ENCODE results near the gene CACNB4.
"Not testable (repeated sequence)": the region's sequence is repeated elsewhere in the genome, so short reads cannot be mapped to it uniquely, and the experiment has no call there.

CACNB4 gene

DNA sequence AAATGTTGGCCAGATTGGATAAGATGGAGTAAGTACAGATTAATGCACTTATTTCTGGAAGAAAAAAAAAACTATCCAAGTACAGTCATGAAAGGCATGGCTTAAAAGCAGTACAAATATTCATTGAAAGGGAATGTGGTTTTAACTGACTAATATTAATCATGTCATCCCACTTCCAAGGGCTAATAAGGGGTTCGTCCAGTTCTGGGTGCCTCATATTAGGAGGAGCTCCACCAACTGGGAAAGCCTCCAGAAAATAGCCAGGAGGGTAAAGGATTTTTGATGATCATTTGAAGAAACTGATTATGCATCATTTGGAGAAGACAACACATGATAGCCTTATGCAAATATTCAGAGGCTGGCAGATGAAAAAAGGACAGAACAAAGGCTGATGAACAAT is 155.4 kb downstream of the CACNB4 start:
- no peak for DNase-seq (ENCODE audit: low read depth)

- DNase-seq (ENCODE audit: low read depth), result not testable (repeated sequence)
Measured at GRCh38 chr2:151942540-151943205, 156.2 kb downstream of the CACNB4 start.

DNA sequence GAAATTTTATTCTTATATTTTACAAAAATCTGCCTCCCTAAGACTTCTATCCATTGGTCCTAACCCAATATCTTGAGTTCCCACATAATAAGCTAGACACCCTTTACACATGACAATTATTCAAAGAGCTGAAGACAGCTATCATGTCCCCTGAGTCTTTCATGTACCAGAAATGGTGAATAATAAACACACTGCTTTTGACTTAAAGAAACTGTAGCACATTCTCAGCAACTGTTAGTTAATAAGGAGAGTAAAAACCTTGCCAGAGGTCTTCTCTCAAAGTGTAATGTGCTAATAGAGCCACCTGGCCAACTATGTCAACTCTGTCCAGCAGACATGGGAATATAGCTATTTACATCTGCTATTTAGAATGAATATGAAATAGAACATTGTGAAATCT is 160.9 kb downstream of the CACNB4 start:
- DNase-seq (ENCODE audit: low read depth), result no peak

DNA sequence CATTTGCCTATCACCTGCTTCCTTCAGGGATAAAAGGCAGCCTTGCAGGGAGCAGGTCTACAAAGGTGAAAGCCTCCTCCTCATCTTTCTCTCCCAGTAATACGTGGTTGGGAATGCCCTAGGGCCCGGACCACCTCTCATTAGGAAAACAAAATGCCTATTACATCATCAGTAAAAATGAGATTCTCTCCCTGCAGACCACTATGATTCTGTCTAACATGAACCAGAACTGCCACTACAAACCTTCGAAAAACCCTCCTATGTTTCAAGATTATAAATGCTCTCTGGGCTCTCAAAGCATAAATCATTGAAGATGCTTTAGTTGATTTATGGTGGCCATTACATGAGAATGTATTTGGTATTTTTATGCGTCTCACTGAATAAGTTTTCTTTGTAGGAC is 162.2 kb downstream of the CACNB4 start:
- no peak for DNase-seq (ENCODE audit: low read depth)

GRCh38 chr2:151933266-151933804 is 165.5 kb downstream of the CACNB4 start:
- DNase-seq (ENCODE audit: low read depth), result no peak

DNA sequence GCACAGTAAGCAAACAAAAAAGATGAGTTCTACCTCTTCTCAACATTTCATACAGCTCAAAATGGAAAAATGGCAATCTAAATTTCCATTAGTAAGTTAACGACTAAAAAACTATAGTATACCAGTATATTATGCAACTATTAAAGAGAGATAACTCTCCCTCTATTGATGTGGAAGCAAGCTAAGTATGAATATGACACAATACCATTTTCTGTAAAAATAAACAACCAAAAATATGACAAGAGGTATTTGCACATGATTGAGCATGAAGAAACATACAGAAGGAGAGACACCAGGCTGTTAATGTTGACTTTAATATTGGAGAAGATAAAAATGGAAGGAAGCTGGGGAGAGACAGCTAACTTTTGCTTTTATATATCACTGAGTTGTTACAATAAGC is 167.1 kb downstream of the CACNB4 start:
- no peak for DNase-seq (ENCODE audit: low read depth)

DNA sequence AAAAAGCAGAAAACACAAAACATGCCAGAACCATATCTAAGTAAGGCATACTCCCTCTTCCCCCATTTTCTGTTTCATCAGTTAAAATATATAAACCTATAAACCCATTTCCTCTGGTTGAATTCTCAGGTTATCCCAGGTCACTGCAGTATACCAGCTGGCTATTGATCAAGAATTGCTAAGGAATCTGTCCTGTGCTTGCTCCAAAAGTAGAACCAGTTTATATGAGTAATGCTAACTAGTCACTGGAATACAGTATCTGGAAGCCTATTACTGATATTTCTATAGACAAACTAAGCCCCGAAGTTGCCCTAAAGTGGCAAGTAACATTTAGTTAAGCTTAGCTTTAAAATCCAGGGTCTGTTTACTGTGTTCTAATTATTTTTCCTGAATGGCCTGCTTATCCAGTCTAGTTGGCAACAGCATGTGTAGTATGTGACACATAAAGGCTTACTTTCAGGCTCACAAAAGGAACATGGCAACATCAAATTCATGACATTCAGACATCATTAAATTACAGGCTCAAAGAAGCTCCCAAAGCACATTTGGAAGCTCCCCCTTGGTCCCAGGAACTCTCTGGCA is 167.7 kb downstream of the CACNB4 start:
- DNase-seq (ENCODE audit: low read depth), result no peak

DNA sequence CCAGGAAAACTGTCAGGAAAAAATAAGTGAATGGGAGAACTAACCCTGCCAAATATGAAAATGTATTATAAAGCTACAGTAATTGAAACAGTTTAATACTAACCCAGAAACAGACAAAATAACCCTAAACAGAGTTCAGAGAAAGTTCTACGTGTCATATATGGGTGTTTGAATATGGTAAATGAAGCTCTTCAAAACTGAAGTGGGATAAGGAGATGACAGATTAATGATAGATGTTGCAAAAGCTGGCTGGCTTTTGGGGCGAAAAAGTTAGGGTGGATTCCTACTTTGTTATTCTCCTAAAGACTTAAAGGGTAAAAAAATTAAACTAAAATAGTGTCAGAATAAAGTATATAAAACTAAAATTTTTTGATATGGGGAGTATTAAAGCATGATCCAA is 168.8 kb downstream of the CACNB4 start:
- no peak for DNase-seq (ENCODE audit: low read depth)

- DNase-seq (ENCODE audit: low read depth), result no peak
Measured at GRCh38 chr2:151928380-151928779, 170.5 kb downstream of the CACNB4 start.

GRCh38 chr2:151927501-151928221 is 171.2 kb downstream of the CACNB4 start:
- DNase-seq (ENCODE audit: low read depth), result no peak

GRCh38 chr2:151922845-151923666 is 175.8 kb downstream of the CACNB4 start:
- no peak for DNase-seq (ENCODE audit: low read depth)

DNA sequence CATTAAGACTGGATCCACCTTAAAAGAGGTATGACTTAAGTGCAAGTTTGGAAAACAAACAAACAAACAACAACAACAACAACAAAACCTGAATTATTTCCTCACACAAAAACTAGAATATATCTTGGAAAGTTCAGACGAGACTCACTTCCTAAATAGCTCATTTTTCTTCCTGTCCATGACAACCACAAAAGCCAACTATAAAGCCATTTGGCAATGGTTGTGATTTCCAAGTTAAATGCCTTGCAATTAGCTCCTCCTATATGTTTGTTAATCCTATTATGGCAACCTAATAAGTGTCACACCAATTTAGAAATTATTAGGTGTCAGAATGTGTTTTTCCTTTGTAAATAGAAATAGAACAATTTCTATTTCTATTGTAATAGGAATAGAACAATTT is 179.1 kb downstream of the CACNB4 start:
- DNase-seq (ENCODE audit: low read depth), result no peak

GRCh38 chr2:151918308-151918707 is 180.5 kb downstream of the CACNB4 start:
- no peak for DNase-seq (ENCODE audit: low read depth)

DNA sequence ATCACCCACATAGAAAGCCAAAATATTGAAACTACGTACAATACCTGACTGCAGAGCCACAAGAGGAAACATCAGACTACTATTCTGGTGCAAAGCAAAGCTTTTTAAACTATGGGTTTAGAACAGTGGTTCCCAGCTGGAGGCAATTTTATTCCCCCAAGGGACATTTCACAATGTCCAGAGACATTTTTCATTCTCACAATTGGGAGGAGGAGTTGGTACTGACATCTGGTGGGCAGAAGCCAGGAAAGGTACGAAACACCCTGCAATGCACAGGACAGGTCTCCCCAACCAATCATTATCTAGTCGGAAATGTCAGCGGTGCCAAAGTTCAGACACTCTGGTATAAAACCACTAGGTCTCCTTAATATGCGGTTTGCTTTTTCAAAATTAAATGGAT is 182.2 kb downstream of the CACNB4 start:
- DNase-seq (ENCODE audit: low read depth), result no peak

GRCh38 chr2:151915629-151916025 is 183.2 kb downstream of the CACNB4 start:
- not testable (repeated sequence) for DNase-seq (ENCODE audit: low read depth)

DNA sequence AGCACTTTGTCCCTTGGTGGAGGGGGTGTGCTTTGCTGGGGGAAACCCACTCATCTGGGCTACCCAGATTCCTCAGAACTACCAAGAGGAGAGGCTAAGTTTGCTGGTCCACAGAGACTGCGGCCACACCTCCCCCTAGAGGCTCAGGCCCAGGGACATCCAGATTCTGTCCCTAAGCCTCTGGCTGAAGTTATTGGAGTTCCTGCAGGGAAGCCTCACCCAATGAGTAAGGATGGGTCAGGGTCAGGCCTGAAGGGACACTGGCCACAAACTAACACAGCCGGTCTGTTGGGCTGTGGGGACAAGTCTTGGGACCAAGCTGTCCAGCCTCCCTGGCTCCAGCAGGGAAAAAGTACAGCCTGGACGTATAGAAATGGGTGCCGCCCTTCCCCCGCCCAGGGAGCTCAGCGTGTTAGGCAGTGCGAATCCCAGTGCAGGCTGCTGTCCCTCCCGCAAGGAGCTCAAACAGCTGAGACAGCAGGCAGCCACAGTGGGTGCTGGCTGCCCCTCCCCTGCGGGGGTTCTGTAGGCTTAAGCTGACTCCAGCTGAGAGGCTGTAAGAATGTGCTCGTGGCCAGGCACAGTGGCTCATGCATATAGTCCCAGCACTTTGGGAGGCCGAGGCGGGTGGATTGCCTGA is 183.7 kb downstream of the CACNB4 start:
- DNase-seq (ENCODE audit: low read depth), result no peak

GRCh38 chr2:151908204-151908882 is 190.5 kb downstream of the CACNB4 start:
- DNase-seq (ENCODE audit: low read depth), result no peak

- DNase-seq (ENCODE audit: low read depth), result no peak
Measured at GRCh38 chr2:151907286-151908203, 191.3 kb downstream of the CACNB4 start.

GRCh38 chr2:151906633-151906998 is 192.2 kb downstream of the CACNB4 start:
- DNase-seq (ENCODE audit: low read depth), result no peak

DNA sequence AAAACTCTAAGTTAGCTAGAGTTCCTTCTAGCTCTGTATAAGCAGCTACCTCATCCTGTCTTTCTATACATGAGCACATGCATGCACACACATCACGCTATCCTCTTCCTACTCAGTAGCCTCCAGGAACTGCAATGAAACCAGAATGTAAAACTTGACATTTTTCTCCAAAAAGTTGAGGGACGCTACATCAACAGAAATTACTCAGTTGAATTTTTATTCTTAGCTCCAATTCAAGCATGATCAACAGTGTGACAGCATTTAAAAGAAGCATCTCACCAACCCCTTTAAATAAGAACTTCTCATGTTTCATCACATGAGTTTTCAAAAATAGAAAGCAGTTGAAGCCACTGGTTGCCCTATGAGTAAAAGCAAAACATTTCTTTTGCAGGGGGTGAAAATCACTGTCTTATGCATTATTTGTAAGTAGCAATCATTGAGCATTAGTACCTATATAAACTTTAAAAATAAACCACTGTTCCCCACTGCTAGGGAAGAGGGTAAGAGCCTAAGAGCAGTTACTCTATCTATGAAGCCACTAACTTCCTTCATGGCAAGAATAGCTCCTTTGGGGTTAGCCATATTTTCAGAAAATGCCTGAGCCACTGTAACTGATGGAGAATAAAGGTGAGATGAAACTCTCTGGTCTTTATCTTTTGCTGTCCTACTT is 192.7 kb downstream of the CACNB4 start:
- no peak for DNase-seq (ENCODE audit: low read depth)

All from activated T-helper 9 cell treated with anti-CD3 and anti-CD28 coated beads, Interleukin-2, amount 50 U/mL, for 16 hours (primary cell).